SK-N-SH treated with all-trans-retinoic acid at 6 μM for 48 hours (cell line): ENCODE results near the gene UNC5B.

Experiments
- ARNTL ChIP-seq: fragments of 450-650 bp; formaldehyde crosslinking; IDR thresholded peaks from 2 replicates; pipeline ENCODE4 v1.5.0; 2020; ENCODE audit warnings: low read depth, mild to moderate bottlenecking, moderate library complexity, borderline replicate concordance
- CSRNP3 ChIP-seq: fragments of 250-450 bp; sonication (Bioruptor Pico); IDR thresholded peaks from 2 replicates; pipeline ENCODE4 v1.5.1; 2021; ENCODE audit warnings: mild to moderate bottlenecking, moderate library complexity
- ESRRG ChIP-seq: fragments of 250-450 bp; sonication (Bioruptor Pico); IDR thresholded peaks from 2 replicates; pipeline ENCODE4 v1.6.1; 2021; ENCODE audit warnings: mild to moderate bottlenecking
- TCF4 ChIP-seq: fragments of 250-450 bp; sonication (Bioruptor Pico); IDR thresholded peaks from 2 replicates; pipeline ENCODE4 v1.8.0; 2021; ENCODE audit warnings: mild to moderate bottlenecking, moderate library complexity, borderline replicate concordance
- TOX ChIP-seq: fragments of 250-450 bp; sonication (Bioruptor Pico); IDR thresholded peaks from 2 replicates; pipeline ENCODE4 v1.8.0; 2021; ENCODE audit warnings: mild to moderate bottlenecking, moderate library complexity, borderline replicate concordance
- ZFP3 ChIP-seq: fragments of 250-450 bp; sonication (Bioruptor Pico); IDR thresholded peaks from 2 replicates; pipeline ENCODE4 v1.5.0; 2020; ENCODE audit warnings: mild to moderate bottlenecking, moderate library complexity
- ZFP30 ChIP-seq: fragments of 450-650 bp; formaldehyde crosslinking; IDR thresholded peaks from 2 replicates; pipeline ENCODE4 v1.5.0; 2022; ENCODE audit warnings: mild to moderate bottlenecking, moderate library complexity
- TF ChIP-seq, protein P1 (sequence below): fragments of 250-450 bp; sonication (Bioruptor Pico); IDR thresholded peaks from 2 replicates; pipeline ENCODE4 v1.8.0; 2020; ENCODE audit warnings: mild to moderate bottlenecking, moderate library complexity, borderline replicate concordance
- TF ChIP-seq, protein P2 (sequence below): fragments of 250-450 bp; sonication (Bioruptor Pico); IDR thresholded peaks from 2 replicates; pipeline ENCODE4 v1.5.1; 2020; ENCODE audit warnings: low read depth, mild to moderate bottlenecking, moderate library complexity

DNA sequence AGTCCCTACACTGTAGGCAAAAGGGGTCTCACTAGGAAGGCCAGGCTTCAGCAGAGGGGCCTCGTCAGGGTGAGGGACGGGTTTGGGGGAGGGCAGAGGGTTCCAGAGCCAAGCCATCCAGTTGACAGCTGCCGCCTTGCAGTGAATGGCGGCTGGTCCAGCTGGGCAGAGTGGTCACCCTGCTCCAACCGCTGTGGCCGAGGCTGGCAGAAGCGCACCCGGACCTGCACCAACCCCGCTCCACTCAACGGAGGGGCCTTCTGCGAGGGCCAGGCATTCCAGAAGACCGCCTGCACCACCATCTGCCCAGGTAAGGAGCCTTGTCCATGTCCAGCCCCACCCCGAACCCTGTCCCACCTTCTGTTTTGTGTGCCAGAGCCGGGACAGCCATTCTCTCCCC lies 75.1 kb downstream of the UNC5B start:
- TF ChIP-seq ZFP30 (no peak), ESRRG (CRISPR knock-in tag) (no peak), ARNTL (no peak), TCF4 (CRISPR knock-in tag) (no peak), CSRNP3 (CRISPR knock-in tag) (no peak), TOX (no peak), ZFP3 (CRISPR knock-in tag) (no peak)
- TF ChIP-seq, protein P1, sequence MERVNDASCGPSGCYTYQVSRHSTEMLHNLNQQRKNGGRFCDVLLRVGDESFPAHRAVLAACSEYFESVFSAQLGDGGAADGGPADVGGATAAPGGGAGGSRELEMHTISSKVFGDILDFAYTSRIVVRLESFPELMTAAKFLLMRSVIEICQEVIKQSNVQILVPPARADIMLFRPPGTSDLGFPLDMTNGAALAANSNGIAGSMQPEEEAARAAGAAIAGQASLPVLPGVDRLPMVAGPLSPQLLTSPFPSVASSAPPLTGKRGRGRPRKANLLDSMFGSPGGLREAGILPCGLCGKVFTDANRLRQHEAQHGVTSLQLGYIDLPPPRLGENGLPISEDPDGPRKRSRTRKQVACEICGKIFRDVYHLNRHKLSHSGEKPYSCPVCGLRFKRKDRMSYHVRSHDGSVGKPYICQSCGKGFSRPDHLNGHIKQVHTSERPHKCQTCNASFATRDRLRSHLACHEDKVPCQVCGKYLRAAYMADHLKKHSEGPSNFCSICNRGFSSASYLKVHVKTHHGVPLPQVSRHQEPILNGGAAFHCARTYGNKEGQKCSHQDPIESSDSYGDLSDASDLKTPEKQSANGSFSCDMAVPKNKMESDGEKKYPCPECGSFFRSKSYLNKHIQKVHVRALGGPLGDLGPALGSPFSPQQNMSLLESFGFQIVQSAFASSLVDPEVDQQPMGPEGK, result no peak
- TF ChIP-seq, protein P2, sequence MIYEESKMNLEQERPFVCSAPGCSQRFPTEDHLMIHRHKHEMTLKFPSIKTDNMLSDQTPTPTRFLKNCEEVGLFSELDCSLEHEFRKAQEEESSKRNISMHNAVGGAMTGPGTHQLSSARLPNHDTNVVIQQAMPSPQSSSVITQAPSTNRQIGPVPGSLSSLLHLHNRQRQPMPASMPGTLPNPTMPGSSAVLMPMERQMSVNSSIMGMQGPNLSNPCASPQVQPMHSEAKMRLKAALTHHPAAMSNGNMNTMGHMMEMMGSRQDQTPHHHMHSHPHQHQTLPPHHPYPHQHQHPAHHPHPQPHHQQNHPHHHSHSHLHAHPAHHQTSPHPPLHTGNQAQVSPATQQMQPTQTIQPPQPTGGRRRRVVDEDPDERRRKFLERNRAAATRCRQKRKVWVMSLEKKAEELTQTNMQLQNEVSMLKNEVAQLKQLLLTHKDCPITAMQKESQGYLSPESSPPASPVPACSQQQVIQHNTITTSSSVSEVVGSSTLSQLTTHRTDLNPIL, result no peak
